HT-29 (cell line): ENCODE results near the gene GPR108. TPM values are rescaled to one million over a fixed set of nuclear protein-coding genes. Genes with fewer than 3 reads are reported as not detected.
"Not testable (repeated sequence)": the region's sequence is repeated elsewhere in the genome, so short reads cannot be mapped to it uniquely, and the experiment has no call there.

ENCODE experiments used
- DNase-seq: peaks from one replicate; pipeline ENCODE4 v3.0.0-alpha.2; 2015; ENCODE audit warnings: low spot score
- total RNA-seq: library from RNA; depleted of rRNA; stranded (reverse); fragments of >200 nt; shearing (Covaris generic); gene quantifications from 2 replicates; pipeline ENCODE4 v1.2.3, GENCODE V29; 2014; rRNA removed

The GPR108 gene
- total RNA-seq: 43.8 and 74.2 TPM in 2 replicates

GRCh38 chr19:6737284-6737872 lies at the start of gene GPR108:
GPR108 (minus strand) TSS chr19:6737580; CDS start chr19:6737576, 4 bp downstream.
- peak; percentile 95 for DNase-seq

- DNase-seq: no peak
Observed at GRCh38 chr19:6779206-6779605, 41.8 kb upstream of the GPR108 start.

DNA sequence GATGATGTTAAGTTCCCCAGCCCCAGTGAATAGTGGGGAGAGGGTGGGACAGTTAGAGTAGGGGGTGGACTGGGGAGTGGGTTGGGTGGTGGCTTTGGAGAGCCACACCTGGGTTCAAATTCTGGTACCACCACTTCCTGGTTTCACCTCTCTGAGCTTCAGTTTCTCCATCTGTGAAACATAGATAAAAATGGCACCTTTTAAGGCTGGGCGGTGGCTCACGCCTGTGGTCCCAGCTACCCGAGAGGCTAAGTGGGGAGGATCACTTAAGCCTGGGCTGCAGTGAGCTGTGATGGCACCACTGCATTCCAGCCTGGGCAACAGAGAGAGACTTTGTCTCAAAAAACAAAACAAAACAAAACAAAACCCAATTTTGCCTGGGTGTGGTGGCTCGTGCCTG lies 41.0 kb upstream of the GPR108 start:
- DNase-seq: no peak

DNA sequence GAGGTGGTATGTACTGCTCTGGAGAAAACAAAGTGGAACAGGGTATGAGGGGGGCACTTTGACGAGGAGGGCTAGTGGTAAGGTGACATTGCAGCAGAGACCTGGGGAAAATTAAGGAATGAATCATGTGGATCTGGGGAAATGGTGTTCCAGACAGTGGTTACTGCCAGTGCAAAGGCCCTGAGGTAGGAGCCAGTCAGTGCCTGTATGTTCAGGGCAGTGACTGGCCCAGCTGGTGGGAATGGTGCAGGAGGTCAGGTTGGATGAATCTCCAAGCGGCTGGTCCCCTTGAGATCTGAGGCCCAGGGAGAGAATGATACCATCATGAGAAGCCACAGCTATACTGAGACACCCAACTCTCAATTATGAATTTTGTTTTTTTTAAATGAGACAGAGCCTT lies 40.1 kb upstream of the GPR108 start:
- DNase-seq: no peak

GRCh38 chr19:6776999-6777398 lies 39.6 kb upstream of the GPR108 start:
- DNase-seq: no peak

DNA sequence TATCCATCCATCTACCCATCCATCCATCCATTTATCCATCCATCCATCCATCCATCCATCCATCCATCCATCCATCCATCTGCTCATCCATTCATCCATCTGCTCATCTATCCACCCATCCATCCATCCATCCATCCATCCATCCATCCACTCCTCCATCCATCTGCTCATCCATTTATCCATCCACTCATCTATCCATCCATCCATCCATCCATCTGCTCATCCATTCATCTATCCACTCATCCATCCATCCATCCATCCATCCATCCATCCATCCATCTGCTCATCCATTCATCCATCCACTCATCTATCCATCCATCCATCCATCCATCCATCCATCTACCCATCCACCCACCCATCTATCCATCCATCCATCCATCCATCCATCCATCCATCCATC lies 38.7 kb upstream of the GPR108 start:
- DNase-seq: not testable (repeated sequence)

DNA sequence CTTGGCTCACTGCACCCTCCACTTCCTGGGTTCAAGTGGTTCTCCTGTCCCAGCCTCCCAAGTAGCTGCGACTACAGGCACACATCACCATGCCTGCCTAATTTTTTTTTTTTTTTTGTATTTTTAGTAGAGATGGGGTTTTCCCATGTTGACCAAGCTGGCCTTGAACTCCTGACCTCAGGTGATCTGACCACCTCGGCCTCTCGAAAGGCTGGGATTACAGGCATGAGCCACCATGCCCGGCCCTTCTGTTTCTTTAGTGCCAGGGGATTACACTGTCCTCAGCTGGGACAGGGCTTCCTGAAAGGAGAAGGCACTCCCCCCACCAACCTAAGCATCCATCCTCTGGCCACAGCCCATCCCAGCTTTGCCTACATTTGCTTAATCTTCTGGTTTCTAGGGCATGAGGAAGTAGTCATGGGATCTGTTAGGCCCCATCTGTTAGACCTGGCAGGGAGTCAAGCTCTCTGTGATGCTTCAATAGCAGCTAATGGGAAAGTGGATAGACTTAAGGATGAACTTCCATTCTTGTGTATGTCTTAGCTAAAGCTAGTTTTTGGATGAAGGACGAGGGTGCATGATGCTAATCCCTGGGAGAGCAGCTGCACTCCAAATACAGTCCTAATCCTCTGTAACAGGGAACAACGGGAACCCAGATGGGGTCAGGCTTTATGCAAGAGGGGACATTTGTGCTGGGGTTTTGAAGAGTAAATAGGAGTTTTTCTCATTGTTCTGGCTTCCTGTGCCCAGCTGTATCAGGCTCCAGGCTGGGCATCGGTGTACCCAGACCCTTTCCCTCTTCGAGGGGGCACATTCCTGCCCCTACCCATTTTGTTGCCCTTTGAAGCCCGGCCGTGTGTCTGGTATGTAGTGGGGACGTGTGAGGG lies 37.7 kb upstream of the GPR108 start:
- no peak for DNase-seq

DNA sequence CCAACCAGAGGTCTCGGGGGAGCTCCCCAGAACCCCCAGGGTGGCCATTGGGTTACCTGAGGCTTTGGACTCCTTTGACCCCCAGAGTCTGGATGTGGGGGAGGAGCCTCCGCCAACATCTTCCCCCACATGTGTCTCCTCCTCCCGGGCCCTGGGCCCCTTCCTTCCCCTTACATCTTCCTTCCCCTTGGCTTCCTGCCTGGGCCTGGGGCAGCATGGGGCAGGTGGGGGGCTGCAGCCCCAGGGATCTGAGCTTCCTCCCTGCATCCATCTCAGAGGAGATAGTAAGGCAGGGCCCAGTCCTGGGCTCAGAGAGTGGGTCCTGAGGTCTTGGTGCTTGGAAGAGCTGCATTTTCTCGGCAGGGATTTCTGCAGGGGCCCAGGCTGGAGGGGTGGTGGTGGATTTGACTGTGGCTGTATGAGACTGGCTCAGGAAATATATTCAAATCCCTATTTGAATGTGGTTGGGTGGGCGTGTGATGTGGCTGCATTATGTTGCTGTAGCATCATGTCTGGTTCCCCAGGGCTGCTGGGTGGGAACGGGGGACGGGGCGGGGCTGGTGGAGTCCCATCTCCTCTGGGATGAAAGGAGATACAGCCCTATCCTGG lies 36.0 kb upstream of the GPR108 start:
- DNase-seq: no peak

GRCh38 chr19:6772866-6773322 lies 35.5 kb upstream of the GPR108 start:
- DNase-seq: no peak

- no peak for DNase-seq
Observed at GRCh38 chr19:6772028-6772865, 34.9 kb upstream of the GPR108 start, which contains the start of gene VAV1. VAV1 (plus strand) TSS chr19:6772708; CDS start chr19:6772808, 100 bp downstream.

GRCh38 chr19:6771648-6772027 lies 34.3 kb upstream of the GPR108 start:
- not testable (repeated sequence) for DNase-seq

- no peak for DNase-seq
Observed at GRCh38 chr19:6769006-6769619, 31.7 kb upstream of the GPR108 start.

GRCh38 chr19:6768236-6768785 lies 30.9 kb upstream of the GPR108 start:
- no peak for DNase-seq

- peak; percentile 92 for DNase-seq
Observed at GRCh38 chr19:6767357-6768235, 30.2 kb upstream of the GPR108 start, which contains the start of gene SH2D3A. SH2D3A (minus strand) TSS chr19:6767435; CDS start chr19:6763748, 3,687 bp downstream.

DNA sequence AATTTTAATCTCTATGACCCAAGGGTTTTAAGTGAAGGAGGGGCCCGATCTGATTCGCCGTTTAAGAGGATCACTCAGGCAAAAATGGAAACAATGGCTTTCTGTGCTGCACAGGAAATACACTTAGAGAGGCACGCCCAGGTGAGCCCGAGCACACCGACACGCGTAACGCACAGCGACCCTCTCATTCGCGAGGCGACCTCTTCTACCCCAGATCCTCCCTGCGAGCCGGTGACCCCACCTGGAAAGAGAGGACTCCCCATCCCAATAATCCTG lies 29.6 kb upstream of the GPR108 start:
- no peak for DNase-seq

DNA sequence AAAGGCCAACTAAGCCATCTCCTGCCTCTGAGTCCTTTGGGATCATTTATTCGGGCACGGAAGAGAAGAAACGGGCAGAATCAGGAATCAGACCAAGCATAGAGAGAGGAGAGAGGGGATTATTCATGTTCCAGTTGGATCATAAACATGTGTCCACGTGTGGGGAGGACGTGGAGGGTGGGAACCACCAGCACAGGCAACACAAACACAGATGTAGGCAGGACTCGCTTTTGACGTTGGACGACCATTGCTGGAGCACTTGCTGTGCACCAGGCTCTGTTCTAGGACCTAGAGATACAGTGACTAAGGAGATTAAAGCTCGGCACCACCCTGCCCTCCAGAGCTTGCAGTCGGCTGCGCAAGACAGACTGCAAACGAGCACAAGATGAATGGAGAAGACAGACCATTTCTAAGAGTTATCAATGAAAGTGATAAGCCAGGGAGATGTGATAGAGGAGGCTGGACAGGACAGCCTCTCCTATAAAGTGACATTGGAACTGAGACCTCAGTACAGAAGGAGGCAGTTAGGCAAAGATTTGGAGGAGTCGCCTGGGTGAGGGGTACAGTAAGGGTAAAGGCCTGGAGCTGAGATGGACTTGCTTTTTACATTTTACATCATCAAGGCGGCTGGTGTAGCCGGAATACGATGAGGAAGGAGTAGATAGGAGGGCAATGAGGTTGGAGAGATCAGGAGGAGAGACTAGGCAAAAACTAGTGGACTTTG lies 29.1 kb upstream of the GPR108 start:
- no peak for DNase-seq

- DNase-seq: peak; percentile 95
Observed at GRCh38 chr19:6765738-6766356, 28.5 kb upstream of the GPR108 start.

DNA sequence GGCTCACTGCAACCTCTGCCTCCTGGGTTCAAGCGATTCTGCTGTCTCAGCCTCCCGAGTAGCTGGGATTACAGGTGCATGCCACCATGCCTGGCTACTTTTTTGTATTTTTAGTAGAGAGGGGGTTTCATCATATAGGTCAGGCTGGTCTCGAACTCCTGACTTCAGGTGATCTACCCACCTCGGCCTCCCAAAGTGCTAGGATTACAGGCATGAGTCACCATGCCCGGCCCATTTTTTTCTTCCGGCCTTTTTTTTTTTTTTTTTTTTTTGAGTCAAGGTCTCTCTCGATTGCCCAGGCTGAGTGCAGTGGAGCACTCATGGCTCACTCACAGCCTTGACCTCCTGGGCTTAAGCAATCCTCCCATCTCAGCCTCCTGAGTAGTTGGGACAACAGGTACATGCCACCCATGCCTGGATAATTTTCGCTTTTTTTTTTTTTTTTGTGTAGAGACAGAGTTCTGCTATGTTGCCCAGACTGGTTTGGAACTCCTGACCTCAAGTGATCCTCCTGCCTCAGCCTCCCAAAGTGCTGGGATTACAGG lies 24.9 kb upstream of the GPR108 start:
- not testable (repeated sequence) for DNase-seq
